Effector CD4-positive, alpha-beta T cell (primary cell): ENCODE data around the gene SERPINB13. TPM values are rescaled to one million over a fixed set of nuclear protein-coding genes. Genes with fewer than 3 reads are reported as not detected.

Experiments
- DNase-seq: peaks from one replicate; pipeline ENCODE4 v3.0.0-alpha.2; 2020
- total RNA-seq: gene quantifications from one replicate; lab custom pipeline; 2026; lab: John Stamatoyannopoulos, UW

The SERPINB13 gene, protein sequence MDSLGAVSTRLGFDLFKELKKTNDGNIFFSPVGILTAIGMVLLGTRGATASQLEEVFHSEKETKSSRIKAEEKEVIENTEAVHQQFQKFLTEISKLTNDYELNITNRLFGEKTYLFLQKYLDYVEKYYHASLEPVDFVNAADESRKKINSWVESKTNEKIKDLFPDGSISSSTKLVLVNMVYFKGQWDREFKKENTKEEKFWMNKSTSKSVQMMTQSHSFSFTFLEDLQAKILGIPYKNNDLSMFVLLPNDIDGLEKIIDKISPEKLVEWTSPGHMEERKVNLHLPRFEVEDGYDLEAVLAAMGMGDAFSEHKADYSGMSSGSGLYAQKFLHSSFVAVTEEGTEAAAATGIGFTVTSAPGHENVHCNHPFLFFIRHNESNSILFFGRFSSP
- total RNA-seq, result not detected

DNA sequence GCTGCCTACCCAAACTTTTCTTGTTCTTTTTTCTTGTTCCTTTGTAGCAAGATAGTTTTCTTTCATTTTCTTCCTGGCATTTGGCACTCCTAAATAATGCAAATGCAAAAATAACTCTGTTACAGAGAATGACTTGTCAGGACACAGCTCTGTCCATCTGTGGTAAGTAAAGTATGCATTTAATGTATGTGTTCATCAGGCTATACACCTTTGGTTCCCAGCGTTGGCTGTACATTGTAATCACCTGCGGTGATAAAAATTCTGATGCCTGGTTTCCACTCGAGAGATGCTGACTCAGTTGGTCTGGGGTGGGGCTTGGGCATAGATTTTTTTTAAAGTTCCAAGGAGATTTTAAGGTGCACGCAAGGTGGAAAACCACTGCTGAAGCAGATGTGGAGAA is at the start of gene SERPINB13:
TSS of gene SERPINB13 (plus strand) at position 378 of the 400 bp plus-strand sequence. CDS start 1,325 bp downstream, outside the sequence.
- DNase-seq, result no peak

DNA sequence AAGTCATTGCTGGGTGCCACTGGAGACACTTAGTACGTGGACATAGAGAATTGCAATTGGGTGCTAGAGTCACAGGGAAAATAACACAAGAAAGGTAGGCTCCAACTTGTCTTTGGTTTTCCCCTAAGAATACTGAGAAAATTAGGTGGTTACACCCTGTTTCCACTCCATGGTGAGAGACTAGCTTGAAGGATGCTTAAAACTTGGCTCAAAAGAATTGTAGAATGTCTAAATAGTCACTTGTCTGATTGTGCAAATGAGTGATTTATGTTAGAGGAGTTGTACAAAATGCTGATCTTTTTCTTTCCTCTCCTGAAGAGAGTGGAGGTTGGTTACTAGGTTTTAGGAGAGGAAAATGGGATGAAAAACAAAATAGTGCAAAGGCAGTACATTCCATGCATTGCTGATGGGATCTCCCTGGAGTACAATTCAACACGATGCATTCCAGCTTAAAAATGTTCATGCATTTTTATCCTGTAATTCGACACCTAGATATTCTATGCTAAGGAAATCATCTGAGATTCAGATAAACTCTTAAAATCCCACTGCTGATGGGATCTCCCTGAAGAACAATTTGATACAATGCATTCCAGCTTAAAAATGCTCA is 47.1 kb upstream of the SERPINB13 start:
- no peak for DNase-seq

DNA sequence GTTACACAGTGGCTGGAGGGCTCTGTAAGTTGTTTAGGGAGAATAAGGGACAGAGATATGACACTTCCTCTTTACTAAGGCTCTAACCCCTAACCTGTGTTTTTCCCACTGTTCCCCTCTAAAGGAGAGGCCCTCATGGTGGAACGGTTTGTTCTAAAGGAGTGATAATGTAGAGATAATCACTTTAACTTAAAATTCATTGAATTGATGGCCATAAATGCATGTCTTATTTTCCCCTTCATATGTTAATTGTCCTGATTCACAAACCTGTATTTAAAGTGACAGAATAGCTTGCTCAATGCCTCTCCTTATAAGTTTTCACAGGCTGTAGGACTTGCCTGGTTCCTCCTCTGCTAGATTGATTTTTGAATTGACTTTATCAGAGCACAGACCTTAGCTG is 45.1 kb upstream of the SERPINB13 start, which contains the start of gene SERPINB12:
TSS of gene SERPINB12 (plus strand) at position 301 of the 400 bp plus-strand sequence. CDS start 13,791 bp downstream, outside the sequence.
- DNase-seq, result no peak

DNA sequence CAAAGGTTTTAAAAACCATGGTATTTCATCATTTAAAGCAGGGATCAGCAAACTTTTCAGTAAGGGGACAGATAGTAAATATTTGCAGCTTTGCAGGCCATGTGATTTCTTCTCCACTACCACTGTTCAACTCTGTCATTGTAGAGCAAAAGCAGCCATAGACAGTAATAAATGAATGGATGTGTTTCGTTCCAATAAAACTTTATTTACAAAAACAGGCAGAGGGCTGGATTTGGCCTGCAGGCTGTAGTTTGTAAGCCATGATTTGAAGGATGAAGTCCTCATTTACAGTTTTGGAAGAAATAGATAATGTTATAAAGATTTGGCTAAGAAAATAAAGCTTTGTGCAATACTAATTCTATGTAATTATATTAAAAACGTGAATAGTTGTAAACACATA is 43.1 kb upstream of the SERPINB13 start:
- DNase-seq, result no peak

DNA sequence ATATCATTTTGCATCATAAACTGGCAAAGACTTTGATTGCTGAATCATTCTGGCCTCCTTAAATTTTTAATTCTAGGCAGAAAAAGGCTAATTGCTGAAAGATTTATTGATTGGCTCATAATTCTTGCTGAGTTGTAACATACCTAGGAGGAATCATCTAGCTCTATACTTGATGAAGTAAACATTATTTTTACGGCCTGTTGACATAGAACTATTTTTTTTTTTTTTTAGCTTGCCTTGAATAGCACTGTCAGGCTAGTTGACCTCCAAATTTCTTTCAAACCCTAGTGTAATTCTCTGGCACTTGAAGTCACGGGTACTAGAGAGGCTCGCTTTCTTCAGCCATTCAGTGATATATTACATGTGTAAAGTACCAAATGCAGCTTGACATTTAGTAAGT is 42.1 kb upstream of the SERPINB13 start:
- DNase-seq, result no peak

DNA sequence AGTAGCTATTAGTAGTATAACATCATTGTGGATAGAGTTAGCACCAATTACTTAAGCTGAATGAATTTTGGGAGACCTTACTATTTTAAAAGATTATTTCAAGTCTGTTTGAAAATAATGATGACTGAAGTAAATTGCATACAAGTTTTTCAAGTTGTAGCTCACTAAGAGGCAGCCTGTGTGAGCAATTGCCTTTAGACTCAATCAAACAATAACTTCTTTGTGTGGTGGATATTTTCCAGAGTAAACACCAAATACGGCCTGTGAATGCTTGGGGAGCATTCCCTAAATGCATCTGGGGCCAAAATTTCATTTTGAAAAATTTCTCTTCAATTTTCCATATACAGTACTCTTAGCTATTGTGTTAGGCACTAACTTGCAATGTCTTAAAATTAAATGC is 37.1 kb upstream of the SERPINB13 start:
- no peak for DNase-seq

DNA sequence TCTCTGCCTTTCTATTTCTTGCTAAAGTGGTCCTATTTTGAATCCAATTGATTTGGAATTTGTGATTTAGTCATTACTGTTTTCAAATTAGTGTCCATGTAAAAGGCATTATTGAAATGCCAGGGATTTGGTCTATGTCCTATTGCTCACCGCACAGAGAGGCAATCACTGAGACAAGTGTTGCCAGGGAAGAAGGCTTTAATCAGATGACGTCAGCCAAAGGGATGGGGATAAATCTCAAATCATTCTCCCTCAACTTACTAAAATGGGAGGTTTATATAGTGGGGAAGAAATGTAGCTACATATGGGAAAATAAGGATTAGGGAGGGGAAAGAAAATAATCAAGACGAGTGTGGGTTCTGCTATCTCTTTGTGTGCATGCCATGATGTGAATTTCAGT is 35.4 kb upstream of the SERPINB13 start:
- DNase-seq, result no peak

DNA sequence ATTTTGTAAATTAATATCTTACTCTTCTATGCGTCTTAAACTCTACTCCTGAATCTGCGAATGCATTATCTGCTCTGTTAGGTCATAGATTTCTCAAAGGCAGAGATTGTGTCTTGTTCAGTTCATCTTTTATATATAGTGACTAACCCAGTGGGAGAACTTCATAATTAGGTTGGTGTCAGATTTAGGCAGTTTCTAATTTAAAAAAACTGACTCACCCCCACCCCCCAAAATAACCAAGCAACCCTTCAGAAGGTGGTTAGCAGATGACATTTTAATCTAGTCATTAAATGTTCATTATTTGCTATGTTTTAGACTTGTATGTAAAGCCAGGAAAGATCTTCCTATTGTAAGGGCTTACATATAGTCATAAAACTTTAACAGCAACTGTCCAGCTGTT is 34.6 kb upstream of the SERPINB13 start:
- DNase-seq, result no peak

DNA sequence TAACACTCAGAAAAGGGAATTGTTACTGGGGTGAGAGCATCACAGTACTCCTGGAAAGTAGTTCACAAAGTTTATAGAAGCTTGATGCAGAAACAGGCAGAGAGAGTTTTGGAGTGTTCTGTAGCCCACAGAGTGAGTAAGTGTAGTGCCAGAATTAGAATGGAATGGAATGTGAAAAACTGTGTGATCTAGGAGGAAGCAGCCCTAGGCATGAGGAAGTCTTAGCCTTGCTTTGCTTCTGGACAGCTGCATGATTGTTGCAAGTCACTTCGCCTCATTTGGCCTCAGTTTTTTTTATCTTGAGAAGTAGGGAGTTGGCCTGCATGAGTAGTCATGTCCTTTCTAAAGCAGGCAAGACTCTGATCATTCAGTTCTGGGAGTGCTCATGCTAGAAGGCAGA is 34.1 kb upstream of the SERPINB13 start:
- no peak for DNase-seq

DNA sequence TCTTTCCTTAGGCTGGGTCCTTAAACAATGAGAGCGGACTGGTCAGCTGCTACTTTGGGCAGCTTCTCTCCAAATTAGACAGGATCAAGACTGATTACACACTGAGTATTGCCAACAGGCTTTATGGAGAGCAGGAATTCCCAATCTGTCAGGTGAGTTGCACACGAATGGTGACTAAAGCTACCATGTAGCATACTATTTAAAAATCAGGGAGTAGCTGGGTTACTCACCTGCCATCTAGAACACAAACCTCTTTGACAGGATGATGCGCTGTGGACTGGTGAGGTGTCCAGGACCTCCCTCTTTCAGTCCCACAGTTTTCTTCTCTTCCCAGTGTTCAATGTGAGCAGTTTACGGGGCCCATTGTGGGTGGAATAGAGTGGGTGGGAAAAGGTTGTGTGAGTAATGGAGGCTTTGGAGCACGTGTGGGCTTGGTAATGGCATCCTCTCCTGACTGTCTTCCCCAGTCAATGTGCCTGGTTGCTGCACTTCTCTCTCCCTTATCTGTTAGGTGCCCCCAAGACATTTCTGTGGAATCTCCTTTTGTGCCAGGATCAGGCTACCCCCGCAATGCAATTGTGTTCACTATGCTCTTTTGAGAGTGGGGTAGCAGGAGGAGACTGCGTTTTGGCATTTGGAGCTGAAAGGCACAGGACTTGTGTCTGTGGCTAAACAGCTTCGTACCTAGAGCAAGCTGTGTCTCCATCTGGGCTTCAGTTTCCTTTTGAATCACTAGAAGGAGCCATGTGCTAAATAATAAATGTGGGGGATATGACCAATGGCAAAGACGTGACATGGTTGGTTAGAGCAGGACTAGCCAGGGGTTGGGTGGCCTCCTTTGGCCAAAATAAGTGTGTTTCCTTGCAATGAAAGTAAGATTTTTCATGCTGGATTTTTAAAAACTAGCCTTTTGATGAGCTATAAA is 27.3 kb upstream of the SERPINB13 start:
- no peak for DNase-seq

DNA sequence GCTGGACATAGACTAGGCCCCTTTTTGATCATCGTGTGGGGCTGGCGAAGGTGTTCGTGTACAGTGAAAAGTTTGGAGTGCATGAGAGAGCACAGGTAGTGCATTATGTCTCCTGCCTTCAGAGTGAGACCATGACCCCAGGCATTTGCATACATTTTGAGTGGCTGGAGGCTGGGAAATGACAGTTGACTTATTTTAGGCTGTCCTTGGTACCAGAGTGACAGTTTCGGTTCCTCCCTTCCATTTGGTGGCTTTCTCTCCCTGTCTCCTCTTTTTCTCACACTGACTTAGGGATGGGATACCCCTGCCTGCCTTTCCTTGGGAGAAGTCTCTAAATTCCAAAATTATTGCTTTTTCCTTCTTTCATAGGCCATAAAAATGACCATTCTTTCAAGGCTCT is 24.9 kb upstream of the SERPINB13 start:
- DNase-seq, result no peak

DNA sequence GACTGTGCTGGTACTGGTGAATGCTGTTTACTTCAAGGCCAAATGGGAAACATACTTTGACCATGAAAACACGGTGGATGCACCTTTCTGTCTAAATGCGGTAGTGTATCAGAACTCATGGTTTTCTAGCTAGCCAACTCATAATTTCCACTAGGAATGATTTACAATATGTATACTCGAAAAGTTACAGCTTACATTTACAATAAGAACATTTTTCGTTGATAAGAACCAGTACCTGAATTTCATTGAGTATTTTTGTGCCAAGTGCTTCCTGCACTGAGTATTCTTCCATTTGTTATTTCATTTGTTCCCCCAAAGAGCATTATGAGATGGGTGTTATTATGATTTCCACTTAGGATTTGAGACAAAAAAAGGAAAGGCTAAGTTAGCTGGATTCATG is 23.1 kb upstream of the SERPINB13 start:
- DNase-seq, result no peak

DNA sequence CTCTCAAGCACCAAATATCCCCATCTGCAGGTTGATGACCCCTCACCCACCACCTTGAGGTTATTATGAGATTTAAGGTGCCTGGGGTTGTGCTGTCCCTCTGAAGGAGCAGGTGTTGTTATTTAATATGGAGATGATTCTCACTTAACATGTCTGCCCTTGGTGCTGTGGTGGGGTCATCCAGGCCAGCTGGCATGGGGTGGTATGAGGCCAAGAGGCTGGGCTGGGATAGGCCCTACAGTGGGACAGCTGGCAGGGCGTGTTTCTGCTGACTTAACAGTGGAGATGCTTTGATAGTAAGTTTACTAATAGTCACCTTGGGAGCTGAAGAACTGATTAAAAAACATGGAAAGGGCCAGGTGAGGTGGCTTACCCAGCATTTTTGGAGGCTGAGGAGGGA is 22.6 kb upstream of the SERPINB13 start:
- DNase-seq, result no peak

DNA sequence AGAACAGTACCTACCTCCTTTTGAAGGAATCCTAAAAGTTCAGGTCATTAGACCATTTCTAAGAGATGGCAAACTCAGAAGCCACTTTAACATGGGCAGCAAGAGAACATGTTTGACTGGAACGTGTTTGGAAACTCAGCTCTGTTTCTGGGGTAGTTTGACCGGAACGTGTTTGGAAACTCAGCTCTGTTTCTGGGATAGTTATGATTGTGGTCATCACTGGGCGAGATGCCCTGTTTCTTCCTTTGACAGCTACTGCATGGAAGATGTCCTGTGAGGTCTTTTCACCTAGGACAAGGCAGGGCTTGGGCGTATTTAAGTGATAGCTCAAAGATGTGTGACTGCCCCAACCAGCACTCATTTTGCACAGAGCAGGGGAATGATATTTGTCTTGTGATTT is 19.9 kb upstream of the SERPINB13 start:
- no peak for DNase-seq

DNA sequence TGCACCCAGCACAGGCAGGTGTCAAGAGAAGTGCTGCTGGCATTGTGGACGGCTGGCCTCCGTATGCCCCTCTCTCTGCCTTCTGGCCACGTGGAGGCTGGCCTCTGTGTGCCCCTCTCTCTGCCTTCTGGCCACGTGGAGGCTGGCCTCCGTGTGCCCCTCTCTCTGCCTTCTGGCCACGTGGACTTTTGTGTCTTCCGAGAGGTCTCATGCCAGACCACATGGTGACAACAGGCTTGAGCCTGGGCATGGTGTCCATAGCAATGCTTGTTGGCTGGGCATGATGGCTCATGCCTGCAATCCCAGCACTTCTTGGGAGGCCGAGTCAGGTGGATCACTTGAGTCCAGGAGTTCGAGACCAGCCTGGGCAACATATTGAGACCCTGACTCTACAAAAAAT is 19.3 kb upstream of the SERPINB13 start:
- DNase-seq, result no peak

DNA sequence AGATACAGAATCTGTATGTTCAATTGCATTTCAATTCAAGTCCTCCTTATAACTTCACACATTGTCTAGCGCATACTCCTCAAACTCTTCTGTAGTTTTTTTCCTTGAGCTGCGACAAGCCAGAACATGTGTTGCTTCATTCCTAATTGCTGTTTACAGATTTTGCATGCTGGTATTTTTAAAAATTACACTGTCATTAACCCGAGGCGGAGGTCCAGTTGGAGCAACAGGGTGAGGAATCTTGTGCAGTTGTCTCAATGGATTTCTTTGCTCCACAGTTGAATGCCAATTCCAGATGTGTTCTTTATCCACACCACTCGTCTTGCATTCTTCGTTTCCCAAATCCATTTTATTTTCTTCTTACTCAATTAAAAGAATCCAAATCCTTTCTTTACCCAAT is 16.4 kb upstream of the SERPINB13 start:
- no peak for DNase-seq

DNA sequence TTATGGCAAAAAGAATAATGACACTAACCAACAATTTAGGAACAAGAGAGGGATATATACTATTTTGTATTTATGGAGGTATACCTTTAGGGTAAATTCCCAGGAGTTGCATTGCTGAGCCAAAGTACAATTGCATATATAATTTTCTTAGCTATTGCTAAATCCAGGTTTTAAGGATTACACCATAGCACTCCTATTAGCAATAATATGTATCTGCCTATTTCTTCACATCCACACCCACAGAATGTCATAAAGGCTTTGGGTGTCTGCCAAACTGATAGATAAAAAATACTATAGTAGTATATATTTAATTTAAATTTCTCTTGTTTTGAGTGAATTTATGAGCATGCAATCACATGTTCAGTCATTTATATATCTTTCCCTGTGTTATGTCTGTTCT is 11.5 kb upstream of the SERPINB13 start:
- DNase-seq, result no peak

DNA sequence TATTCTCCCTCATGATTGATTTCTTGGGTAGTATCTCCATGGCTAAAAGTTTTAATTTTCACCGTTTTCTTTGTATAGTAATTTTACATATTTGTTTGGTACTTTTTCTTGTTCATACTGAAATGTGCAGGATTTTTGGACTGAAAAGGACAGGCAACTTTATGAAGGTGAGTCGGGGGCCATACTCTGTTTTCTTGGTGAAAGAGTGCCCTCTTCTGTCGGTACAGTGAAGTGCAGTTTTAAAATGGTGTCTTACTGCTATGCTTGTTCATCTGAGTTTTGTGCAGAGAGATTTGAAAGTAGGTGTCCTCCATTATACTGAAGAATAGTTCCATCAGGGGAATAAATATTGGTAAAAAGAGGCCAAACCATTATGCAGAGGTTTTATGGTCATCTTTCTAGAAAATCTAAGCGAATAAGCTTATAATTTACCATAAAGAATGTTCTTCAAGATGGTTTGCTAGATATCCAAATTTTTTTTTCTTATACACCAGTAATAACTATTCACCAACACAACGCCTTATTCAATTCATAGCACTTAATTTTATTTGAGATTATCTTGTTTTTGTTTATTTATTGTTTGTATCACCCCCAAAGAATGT is 8.7 kb upstream of the SERPINB13 start:
- no peak for DNase-seq

DNA sequence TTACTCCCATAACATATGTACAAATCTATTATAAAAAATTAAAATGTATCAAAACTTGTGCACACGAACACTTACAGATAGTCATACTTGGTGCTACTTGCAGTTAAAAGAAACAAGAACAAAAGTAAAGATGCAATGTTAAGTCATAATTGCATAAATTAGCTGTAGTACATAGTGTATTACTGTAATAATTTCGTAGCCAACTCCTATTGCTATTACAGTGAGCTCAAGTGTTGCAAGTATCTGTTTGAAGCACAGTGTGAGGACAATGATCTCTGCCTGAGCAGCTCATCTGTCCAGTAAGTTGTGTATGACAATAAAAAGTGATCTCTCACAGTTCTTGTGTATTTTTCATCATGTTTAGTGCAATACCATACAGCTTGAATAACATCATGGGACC is 7.5 kb upstream of the SERPINB13 start:
- DNase-seq, result no peak

DNA sequence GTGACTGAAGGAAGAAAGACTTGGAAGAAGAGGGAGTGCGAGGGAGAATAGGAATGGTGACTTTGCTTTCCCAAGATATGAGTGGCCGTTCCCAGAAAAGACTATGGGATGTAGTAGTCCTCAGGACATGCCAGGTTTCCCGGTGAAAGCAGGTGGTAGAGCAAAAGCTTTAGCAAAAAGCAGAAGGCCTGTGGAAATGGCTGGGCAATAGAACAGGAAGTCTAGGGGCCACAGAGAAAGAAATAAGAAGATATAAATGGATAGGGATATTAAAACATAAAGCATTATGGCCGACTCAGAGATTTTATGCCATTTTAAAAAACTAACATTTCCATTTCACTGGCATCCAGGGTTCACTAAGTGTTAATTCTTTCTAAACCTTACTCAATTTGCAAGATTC is 1.2 kb upstream of the SERPINB13 start:
- no peak for DNase-seq

DNA sequence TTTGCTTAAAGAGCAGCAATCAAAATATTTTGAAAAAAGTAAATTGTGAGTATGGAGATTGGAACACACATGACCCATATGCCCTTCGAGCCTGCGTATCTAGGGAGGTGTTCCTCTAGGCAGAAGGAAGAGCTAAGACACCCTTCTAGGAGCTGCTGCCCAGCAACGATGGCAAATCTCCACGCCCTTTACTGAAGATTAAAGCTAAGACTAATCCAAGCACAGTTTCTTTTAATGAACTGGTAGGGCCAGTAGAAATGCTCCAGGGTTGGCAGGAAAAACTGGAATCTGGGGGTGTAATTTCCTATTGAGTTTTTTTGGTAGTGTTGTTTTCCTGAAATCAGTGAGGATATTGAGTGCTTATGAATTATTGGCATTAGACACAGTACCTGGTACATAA is 712 bp upstream of the SERPINB13 start:
- DNase-seq, result no peak

DNA sequence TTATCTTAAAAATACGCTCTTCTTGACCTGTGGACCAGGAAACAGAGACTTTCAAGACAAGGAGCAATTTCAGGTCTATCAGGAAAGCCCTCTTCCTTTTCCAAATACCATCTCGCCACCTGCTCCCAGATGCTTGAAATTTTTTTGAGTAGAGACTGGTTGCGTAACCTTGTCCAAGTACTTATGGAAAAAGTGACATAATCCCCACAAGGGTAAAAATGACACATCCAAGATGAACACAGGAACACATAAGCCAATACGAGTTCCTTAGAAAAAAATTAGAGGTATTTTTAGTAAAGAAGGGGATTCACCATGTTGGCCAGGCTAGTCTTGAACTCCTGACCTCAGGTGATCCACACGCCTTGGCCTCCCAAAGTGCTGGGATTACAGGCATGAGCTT is 1.8 kb downstream of the SERPINB13 start:
- no peak for DNase-seq

DNA sequence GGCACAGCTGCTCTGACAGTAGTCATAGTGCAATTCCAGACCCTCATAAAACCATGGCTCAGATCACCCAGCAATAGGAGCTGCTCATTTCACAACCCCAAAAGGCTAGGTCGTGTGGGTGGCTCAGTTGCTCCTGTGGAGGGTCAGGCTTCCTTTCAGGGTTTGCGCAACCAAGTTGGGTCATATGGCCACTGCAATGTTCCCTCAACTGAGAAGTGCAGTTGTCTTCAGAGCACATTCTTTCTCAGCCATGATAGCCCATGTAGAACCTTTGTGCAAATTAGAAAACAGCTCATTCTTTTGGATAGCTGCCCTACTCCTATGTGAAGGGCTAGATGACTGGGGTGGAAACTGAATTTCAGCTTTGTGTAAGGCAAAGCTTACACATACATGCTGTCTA is 3.2 kb downstream of the SERPINB13 start:
- DNase-seq, result no peak
